K562 (cell line): ENCODE results near the gene PSEN1. TPM values are rescaled to one million over a fixed set of nuclear protein-coding genes. Genes with fewer than 3 reads are reported as not detected.
"Not testable (repeated sequence)": the region's sequence is repeated elsewhere in the genome, so short reads cannot be mapped to it uniquely, and the experiment has no call there.

ENCODE experiments used
- ATAC-seq: fragments of 200-7000 bp; cut with Tn5 transposase; 3 replicates; pipeline ENCODE4 v1.9.1; 2020; ENCODE audit warnings: moderate library complexity
- BruUV-seq: library from RNA; stranded (reverse); fragments of 400-500 nt; replicated peaks from 2 replicates; lab custom pipeline; 2021; lab: Mats Ljungman, UMichigan
- CTCF ChIA-PET: fragments of 300-600 bp; formaldehyde crosslinking; extraction: SDS; loops from one replicate; lab custom pipeline; 2021; ENCODE audit warnings: low intra/inter-chr PET ratio; lab: Yijun Ruan, JAX
- POLR2A ChIA-PET: fragments of 300-600, 350-650 bp; sonication (Branson Sonifier 250); formaldehyde crosslinking; extraction: SDS; loops from one replicate; lab custom pipeline; 2021; ENCODE audit warnings: antibody characterized with exemption, inconsistent platforms; lab: Yijun Ruan, JAX
- DNase-seq, 4 experiments: peaks; one replicate each; pipeline versions ENCODE4 v3.0.0 to v3.0.0-alpha.2; 2011 to 2018; ENCODE audit warnings: low spot score in 3 of 4, mixed read lengths in 3 of 4; ENCODE audit errors: extremely low read depth in 1 of 4
- FAIRE-seq: peaks from 2 replicates; lab custom pipeline; 2011; peaks lifted over from hg19 to GRCh38; lab: Jason Lieb, UNC
- H2AFZ ChIP-seq: 2 replicates; pipeline ENCODE4 v1.6.0; 2011; ENCODE audit warnings: low read depth, low read length, control low read depth, inconsistent platforms
- H3K27ac ChIP-seq: fragments of 200-600 bp; 3 replicates; pipeline ENCODE4 v1.8.0; 2011; ENCODE audit warnings: low read depth, mild to moderate bottlenecking, control low read depth, inconsistent platforms, low read length, moderate library complexity, mixed read lengths; ENCODE audit errors: extremely low read depth
- H3K27me3 ChIP-seq, 2 experiments: fragments of 300-600 bp in 1 of 2; 2 replicates in 1 of 2; 3 replicates in 1 of 2; pipeline versions ENCODE4 v1.6.0 to v1.8.0; 2011; ENCODE audit warnings: inconsistent platforms in 2 of 2, low read length in 2 of 2, mild to moderate bottlenecking in 1 of 2, mixed read lengths in 1 of 2, moderate library complexity in 1 of 2; ENCODE audit not compliant: control insufficient read depth in 2 of 2, insufficient read depth in 2 of 2
- H3K36me3 ChIP-seq: fragments of 300-600 bp; 3 replicates; pipeline ENCODE4 v1.8.0; 2011; ENCODE audit warnings: mild to moderate bottlenecking, low read length, inconsistent platforms; ENCODE audit not compliant: control insufficient read depth, insufficient read depth
- H3K4me1 ChIP-seq, 2 experiments: fragments of 200-600 bp in 1 of 2; replicated peaks in 1 of 2; 2 replicates in 1 of 2; 3 replicates in 1 of 2; pipeline versions ENCODE4 v1.5.1 to v1.8.0; 2011; ENCODE audit warnings: inconsistent platforms in 2 of 2, low read length in 2 of 2, mild to moderate bottlenecking in 1 of 2, mixed read lengths in 1 of 2, moderate library complexity in 1 of 2; ENCODE audit not compliant: control insufficient read depth in 2 of 2, insufficient read depth in 2 of 2
- H3K4me2 ChIP-seq: 2 replicates; pipeline ENCODE4 v1.6.1; 2011; ENCODE audit warnings: low read length, control low read depth, inconsistent platforms, mixed read lengths; ENCODE audit not compliant: insufficient read depth
- H3K4me3 ChIP-seq: fragments of 200-600 bp; sonication (generic), shearing (Covaris generic); 2 replicates; pipeline ENCODE4 v1.5.1; 2016; ENCODE audit warnings: control low read depth, inconsistent platforms
- H3K79me2 ChIP-seq: fragments of 200-600 bp; 3 replicates; pipeline ENCODE4 v1.8.0; 2011; ENCODE audit warnings: low read length, inconsistent platforms; ENCODE audit not compliant: control insufficient read depth, insufficient read depth
- H3K9ac ChIP-seq, 2 experiments: 2 replicates each; pipeline versions ENCODE4 v1.6.0 to v1.6.1; 2011; ENCODE audit warnings: low read depth in 2 of 2, low read length in 2 of 2, control low read depth in 1 of 2, inconsistent platforms in 1 of 2, mild to moderate bottlenecking in 1 of 2, mixed read lengths in 1 of 2; ENCODE audit not compliant: insufficient read depth in 1 of 2
- H3K9me1 ChIP-seq: one replicate; pipeline ENCODE4 v1.6.0; 2011; ENCODE audit warnings: inconsistent platforms, mild to moderate bottlenecking, low read length, moderate library complexity; ENCODE audit not compliant: control insufficient read depth, insufficient read depth
- H3K9me3 ChIP-seq: replicated peaks from 2 replicates; pipeline ENCODE4 v1.5.1; 2011; ENCODE audit warnings: low read depth, low read length, inconsistent platforms; ENCODE audit not compliant: control insufficient read depth, insufficient read depth
- H4K20me1 ChIP-seq: replicated peaks from 2 replicates; pipeline ENCODE4 v1.6.1; 2011; ENCODE audit warnings: low read length, inconsistent platforms, mixed read lengths; ENCODE audit not compliant: control insufficient read depth, insufficient read depth
- ARID2 ChIP-seq: fragments of 450-650 bp; IDR thresholded peaks from 2 replicates; pipeline ENCODE4 v1.6.1; 2017; ENCODE audit warnings: antibody characterized with exemption, mild to moderate bottlenecking
- CCNT2 ChIP-seq: IDR thresholded peaks from 2 replicates; pipeline ENCODE4 v1.6.1; 2011; ENCODE audit warnings: borderline replicate concordance, low read depth, mild to moderate bottlenecking, moderate library complexity, mixed read lengths, low read length; ENCODE audit not compliant: insufficient read length; ENCODE audit errors: extremely low read depth
- ETV5 ChIP-seq: sonication (generic); formaldehyde crosslinking; IDR thresholded peaks from 2 replicates; pipeline ENCODE4 v1.4.0; 2020; ENCODE audit warnings: low read depth, mild to moderate bottlenecking, missing genetic modification reagents
- EWSR1 ChIP-seq: fragments of 450-650 bp; IDR thresholded peaks from 2 replicates; pipeline ENCODE4 v1.6.1; 2018; ENCODE audit warnings: borderline replicate concordance, mild to moderate bottlenecking, low read depth, moderate library complexity; ENCODE audit not compliant: partially characterized antibody
- RUNX1 ChIP-seq: sonication (generic); IDR thresholded peaks from 2 replicates; pipeline ENCODE4 v1.6.1; 2016; ENCODE audit warnings: antibody characterized with exemption, low read depth
- ZNF121 ChIP-seq: sonication (generic); formaldehyde crosslinking; conservative IDR thresholded peaks from 2 replicates; pipeline ENCODE4 v1.8.0; 2022; ENCODE audit warnings: missing genetic modification reagents
- WGBS: fragments of 100-300 bp; shearing (Covaris generic); methylation state at CpG from one replicate; pipeline ENCODE4 v1.1.6; 2016; ENCODE audit warnings: low coverage, mixed read lengths; ENCODE audit not compliant: insufficient coverage; ENCODE audit errors: missing lambda C conversion rate; 5-methylcytosine and 5-hydroxymethylcytosine counted together
- in situ Hi-C: fragments of 300-500 bp; cut with MboI; formaldehyde crosslinking; loops from 4 replicates; pipeline ENCODE4 v1.15.0; 2018; ENCODE audit warnings: inconsistent platforms, mixed read lengths
- intact Hi-C: fragments of 100-400 bp; cut with micrococcal nuclease; formaldehyde crosslinking; loops from 2 replicates; pipeline ENCODE4 v1.14.2; 2022
- polyA plus RNA-seq, 8 experiments: library from polyadenylated mRNA; depleted of rRNA in 4 of 8; stranded (reverse) in 5 of 8; unstranded in 3 of 8; fragments of >200 nt; fragmentation: Nextera tagmentation in 2 of 8; fragmentation: Illumina TruSeq in 1 of 8; extraction: Ambion mirVana in 2 of 8; extraction: Trizol in 1 of 8; gene quantifications; 2 replicates each; pipeline versions ENCODE4 v1.2.1 to v1.2.3, GENCODE V29; 2011 to 2014; ENCODE audit warnings: inconsistent platforms in 1 of 8, missing spikeins in 1 of 8
- total RNA-seq, 7 experiments: library from RNA; depleted of rRNA in 6 of 7; stranded (reverse); fragments of >200 nt in 6 of 7; fragmentation: Illumina TruSeq in 2 of 7; extraction: Trizol in 2 of 7; gene quantifications; 2 replicates each; pipeline versions ENCODE4 v1.2.1 to v1.2.3, GENCODE V29; 2011 to 2021; ENCODE audit warnings: low replicate concordance in 1 of 7

The PSEN1 gene
- total and polyA plus RNA-seq, 9 of the 15 experiments (the other 6 are each of a cell fraction or from before 2014, with no cell fraction given): 6.5 to 25.2 (median 14.3) TPM

DNA sequence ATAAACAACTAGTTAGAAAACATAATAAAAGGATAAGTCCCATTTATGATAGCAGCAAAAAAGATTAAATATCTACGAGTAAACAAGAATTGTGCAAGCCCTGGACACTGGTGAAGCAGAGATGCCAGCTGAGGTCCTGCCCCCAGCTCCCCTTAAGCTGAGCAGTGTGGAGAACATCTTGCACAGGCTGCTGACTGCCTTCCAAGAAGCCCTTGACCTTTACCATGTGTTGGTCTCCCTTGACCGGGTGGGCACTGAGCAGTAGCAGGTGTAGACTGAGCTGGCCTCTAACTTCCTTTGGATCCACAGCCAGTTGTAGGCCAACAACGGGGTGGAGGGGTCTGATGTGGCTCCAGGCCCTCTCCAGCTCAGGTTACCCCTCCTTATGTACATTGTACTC, 53.3 kb downstream of the PSEN1 start:
- no peaks in the 10 kb centered on the region for H3K4me1 ChIP-seq
- ChIA-PET POLR2A (no interaction called here), CTCF (no interaction called here)
- H3K4me3 ChIP-seq: no peak overlapping the region
- peaks cover 19% of the 10 kb centered on the region; the same call in 2 of the 3 replicates for H3K36me3 ChIP-seq
- no peak overlapping the region for H3K27ac ChIP-seq
- H3K79me2 ChIP-seq: no peaks in the 10 kb centered on the region
- DNase-seq (no peak), ATAC-seq (no peak), FAIRE-seq (no peak)
- WGBS: 77% methylated on average over 3 of the region's 3 CpGs
- no peaks in the 10 kb centered on the region for H3K9me3 ChIP-seq
- no peak overlapping the region for H3K4me2 ChIP-seq
- H3K9me1 ChIP-seq: no peaks in the 10 kb centered on the region
- no peak overlapping the region for H2AFZ ChIP-seq
- H3K9ac ChIP-seq: no peak overlapping the region
- H3K27me3 ChIP-seq: no peaks in the 10 kb centered on the region
- intact Hi-C loops: no loop called here
- no TSS peak for BruUV-seq
- no peak for TF ChIP-seq ETV5
- no peak for TF ChIP-seq ARID2
- no peaks in the 10 kb centered on the region for H4K20me1 ChIP-seq
- in situ Hi-C loops: no loop called here

- Histone ChIP-seq H3K36me3 (peaks cover 19% of the 10 kb centered on the region; the same call in 2 of the 3 replicates), H3K27ac (no peak overlapping the region), H3K9me3 (no peaks in the 10 kb centered on the region), H2AFZ (no peak overlapping the region), H3K9me1 (no peaks in the 10 kb centered on the region), H3K4me2 (no peak overlapping the region), H3K4me3 (no peak overlapping the region), H3K4me1 (no peaks in the 10 kb centered on the region), H3K79me2 (no peaks in the 10 kb centered on the region), H4K20me1 (no peaks in the 10 kb centered on the region), H3K27me3 (no peaks in the 10 kb centered on the region), H3K9ac (no peak overlapping the region)
- POLR2A ChIA-PET: no interaction called here
- DNase-seq (no peak), FAIRE-seq (no peak), ATAC-seq (no peak)
- no TSS peak for BruUV-seq
- CTCF ChIA-PET: no interaction called here
- 100% methylated on average over 1 of the region's 2 CpGs for WGBS
- intact Hi-C loops: no loop called here
- no peak for TF ChIP-seq RUNX1
- TF ChIP-seq CCNT2: no peak
- TF ChIP-seq EWSR1: no peak
- peak; percentile 83 for TF ChIP-seq ZNF121 (CRISPR knock-in tag)
- TF ChIP-seq, all 486 proteins: peak for 1
- in situ Hi-C loops: no loop called here
Measured at GRCh38 chr14:73191441-73191840, 55.1 kb downstream of the PSEN1 start.

DNA sequence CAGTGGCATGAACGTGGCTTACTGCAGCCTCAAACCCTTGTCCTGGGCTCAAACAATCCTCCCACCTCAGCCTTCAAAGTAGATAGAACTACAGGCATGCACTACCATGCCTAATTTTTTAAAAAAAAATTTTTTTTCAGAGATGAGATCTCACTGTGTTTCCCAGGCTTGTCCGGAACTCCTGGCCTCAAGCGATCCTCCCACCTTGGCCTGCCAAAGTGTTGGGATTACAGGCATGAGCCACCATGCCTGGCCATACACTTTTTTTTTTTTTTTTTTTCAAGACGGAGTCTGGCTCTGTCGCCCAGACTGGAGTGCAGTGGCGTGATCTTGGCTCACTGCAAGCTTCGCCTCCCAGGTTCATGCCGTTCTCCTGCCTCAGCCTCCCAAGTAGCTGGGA, 58.0 kb downstream of the PSEN1 start:
- intact Hi-C loops, BruUV-seq, CTCF ChIA-PET, H2AFZ ChIP-seq, ATAC-seq, H3K9me3 ChIP-seq, H3K9me1 ChIP-seq, H3K27ac ChIP-seq, FAIRE-seq, DNase-seq, H3K4me2 ChIP-seq, H3K4me3 ChIP-seq, H3K79me2 ChIP-seq, H3K4me1 ChIP-seq, in situ Hi-C loops, H3K9ac ChIP-seq, H3K27me3 ChIP-seq, H4K20me1 ChIP-seq: not testable (repeated sequence)
- WGBS: 89% methylated on average over 3 of the region's 8 CpGs
- peaks cover 18% of the 10 kb centered on the region; the same call in 2 of the 3 replicates for H3K36me3 ChIP-seq
- POLR2A ChIA-PET: interaction anchor here (0.9 kb wide), 1 partner anchor 267 kb away, joined by 5 read pairs; no protein-coding TSS in a partner anchor
